Stimulated activated naive CD8-positive, alpha-beta T cell treated with anti-CD3 and anti-CD28 coated beads, Interleukin-15, Interleukin-2, amounts not matched to agents 100 U/mL and 50 U/mL, for 24 hours (primary cell): ENCODE measurements around the gene SLC16A4.
"Not testable (repeated sequence)": the region's sequence is repeated elsewhere in the genome, so short reads cannot be mapped to it uniquely, and the experiment has no call there.

Experiments
- ATAC-seq: fragments of 150-1000 bp; cut with Tn5 transposase; one replicate; pipeline ENCODE4 v1.10.0; 2021
- DNase-seq: peaks from one replicate; pipeline ENCODE4 v3.0.0; 2021

The SLC16A4 gene

GRCh38 chr1:110408488-110408887, 17.7 kb upstream of the SLC16A4 start:
- ATAC-seq (no peak), DNase-seq (no peak)

- DNase-seq (peak; percentile 92), ATAC-seq (peak; percentile 96)
Observed at GRCh38 chr1:110407260-110408210, 16.7 kb upstream of the SLC16A4 start, which contains the start of gene LAMTOR5. LAMTOR5 (minus strand) TSS chr1:110407694; CDS start chr1:110407620, 74 bp downstream.

GRCh38 chr1:110406407-110406806, 15.6 kb upstream of the SLC16A4 start:
- not testable (repeated sequence) for DNase-seq, ATAC-seq

- no peak for ATAC-seq
- DNase-seq = no peak
Observed at GRCh38 chr1:110404401-110404800, 13.6 kb upstream of the SLC16A4 start.

- no peak for ATAC-seq
Observed at GRCh38 chr1:110403805-110404204, 13.0 kb upstream of the SLC16A4 start.

GRCh38 chr1:110396259-110396958, 5.6 kb upstream of the SLC16A4 start:
- DNase-seq, ATAC-seq: not testable (repeated sequence)

More at GRCh38 chr1:110403805-110404204, 13.0 kb upstream of the SLC16A4 start:
- no peak for DNase-seq

- no peak for ATAC-seq
Observed at GRCh38 chr1:110394493-110394820, 3.6 kb upstream of the SLC16A4 start.

GRCh38 chr1:110393691-110394492, 3.1 kb upstream of the SLC16A4 start:
- DNase-seq = no peak
- ATAC-seq = no peak

More at GRCh38 chr1:110394493-110394820, 3.6 kb upstream of the SLC16A4 start:
- DNase-seq = no peak

GRCh38 chr1:110393286-110393685, 2.5 kb upstream of the SLC16A4 start:
- DNase-seq = no peak
- ATAC-seq = no peak

- DNase-seq = no peak
Observed at GRCh38 chr1:110390096-110390495, 730 bp downstream of the SLC16A4 start.

GRCh38 chr1:110387048-110387754, 3.6 kb downstream of the SLC16A4 start:
- peak; percentile 32 for ATAC-seq
- no peak for DNase-seq

More at GRCh38 chr1:110390096-110390495, 730 bp downstream of the SLC16A4 start:
- no peak for ATAC-seq

- DNase-seq (no peak), ATAC-seq (no peak)
Observed at GRCh38 chr1:110385369-110385768, 5.5 kb downstream of the SLC16A4 start.

GRCh38 chr1:110384581-110385321, 6.1 kb downstream of the SLC16A4 start:
- ATAC-seq = no peak

GRCh38 chr1:110383251-110383990, 7.4 kb downstream of the SLC16A4 start:
- no peak for ATAC-seq

More at GRCh38 chr1:110384581-110385321, 6.1 kb downstream of the SLC16A4 start:
- peak; percentile 16 for DNase-seq

GRCh38 chr1:110380672-110381283, 10.0 kb downstream of the SLC16A4 start:
- DNase-seq = no peak
- ATAC-seq = no peak

More at GRCh38 chr1:110383251-110383990, 7.4 kb downstream of the SLC16A4 start:
- DNase-seq = no peak

GRCh38 chr1:110375490-110375889, 15.3 kb downstream of the SLC16A4 start:
- ATAC-seq (no peak), DNase-seq (no peak)

- DNase-seq (no peak), ATAC-seq (peak; percentile 97)
Observed at GRCh38 chr1:110370827-110371226, 20.0 kb downstream of the SLC16A4 start.

GRCh38 chr1:110364221-110364620, 26.6 kb downstream of the SLC16A4 start:
- no peak for ATAC-seq
- no peak for DNase-seq

GRCh38 chr1:110361856-110362255, 29.0 kb downstream of the SLC16A4 start:
- ATAC-seq (no peak), DNase-seq (no peak)
